CD4-positive, alpha-beta T cell treated with Interleukin-4 for 1 hour (primary cell): ENCODE measurements around the gene TREH.
"Not testable (repeated sequence)": the region's sequence is repeated elsewhere in the genome, so short reads cannot be mapped to it uniquely, and the experiment has no call there.

ENCODE experiments used
- DNase-seq, 2 donors: peaks; one replicate each; pipeline ENCODE4 v3.0.0-alpha.2; 2020 to 2022

Gene TREH

DNA sequence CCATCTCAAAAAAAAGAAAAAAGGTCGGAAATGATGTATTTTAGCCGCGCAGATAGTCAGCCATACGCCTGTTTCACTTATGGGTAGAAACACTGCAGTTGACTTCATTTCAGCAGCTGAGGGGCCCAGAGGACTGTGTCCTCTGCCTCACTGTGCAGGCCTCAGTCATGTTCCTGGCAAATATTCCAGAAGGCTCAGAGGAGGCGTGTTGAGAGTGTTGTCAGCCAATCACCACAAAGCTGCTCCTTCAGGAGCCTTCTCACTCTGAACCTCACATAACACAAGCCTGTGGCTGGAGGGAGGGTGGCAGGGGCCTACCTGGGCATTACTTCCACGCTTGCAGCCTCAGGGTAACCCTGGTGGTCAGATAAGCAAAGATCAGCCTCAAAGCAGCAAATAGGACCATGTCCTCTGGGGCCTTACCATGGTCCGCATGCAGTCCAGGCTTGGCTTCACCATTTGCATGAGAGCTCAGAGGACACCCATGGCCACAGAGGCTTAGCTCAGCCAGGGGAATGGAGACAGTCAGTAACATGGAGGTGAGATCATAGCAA is 17.3 kb upstream of the TREH start:
- no peak for DNase-seq

DNA sequence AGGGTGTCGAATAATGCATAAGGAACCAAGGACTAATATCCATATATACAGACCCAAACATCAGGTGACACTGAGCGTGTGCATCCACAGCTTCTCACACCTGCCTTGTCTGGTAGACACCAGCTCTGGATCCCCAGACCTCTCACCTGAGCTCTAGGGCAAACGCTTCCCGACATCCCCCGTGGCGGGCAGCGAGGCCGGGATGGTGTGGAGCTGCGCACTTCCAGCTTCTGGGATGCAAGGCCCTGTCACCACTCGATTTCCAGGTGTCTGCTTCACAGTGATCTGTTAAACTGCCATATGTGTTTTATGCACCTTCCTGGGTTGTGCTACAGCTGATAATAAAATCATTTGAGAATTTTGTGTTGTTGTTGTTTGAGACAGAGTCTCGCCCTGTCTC is 15.3 kb upstream of the TREH start:
- no peak for DNase-seq

DNA sequence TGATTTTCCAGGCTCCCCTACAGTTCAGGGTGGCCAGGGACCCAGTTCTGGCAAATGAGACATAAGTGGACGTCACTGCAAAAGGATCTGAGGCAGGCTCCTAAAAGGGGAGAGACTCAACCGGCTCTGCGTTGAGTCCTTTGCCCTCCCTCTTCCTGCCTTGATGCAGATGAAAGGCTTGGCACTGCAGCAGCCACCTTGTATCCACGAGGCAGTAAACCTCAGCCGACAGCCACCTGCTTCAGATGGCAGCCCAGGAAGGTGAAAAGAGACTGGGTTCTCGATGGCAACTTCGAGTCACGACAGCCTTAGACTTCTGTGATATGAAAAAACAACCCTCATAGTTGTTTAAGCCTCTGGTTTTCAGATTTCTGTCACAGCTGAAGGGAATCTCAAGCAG is 14.7 kb upstream of the TREH start:
- DNase-seq, result no peak

DNA sequence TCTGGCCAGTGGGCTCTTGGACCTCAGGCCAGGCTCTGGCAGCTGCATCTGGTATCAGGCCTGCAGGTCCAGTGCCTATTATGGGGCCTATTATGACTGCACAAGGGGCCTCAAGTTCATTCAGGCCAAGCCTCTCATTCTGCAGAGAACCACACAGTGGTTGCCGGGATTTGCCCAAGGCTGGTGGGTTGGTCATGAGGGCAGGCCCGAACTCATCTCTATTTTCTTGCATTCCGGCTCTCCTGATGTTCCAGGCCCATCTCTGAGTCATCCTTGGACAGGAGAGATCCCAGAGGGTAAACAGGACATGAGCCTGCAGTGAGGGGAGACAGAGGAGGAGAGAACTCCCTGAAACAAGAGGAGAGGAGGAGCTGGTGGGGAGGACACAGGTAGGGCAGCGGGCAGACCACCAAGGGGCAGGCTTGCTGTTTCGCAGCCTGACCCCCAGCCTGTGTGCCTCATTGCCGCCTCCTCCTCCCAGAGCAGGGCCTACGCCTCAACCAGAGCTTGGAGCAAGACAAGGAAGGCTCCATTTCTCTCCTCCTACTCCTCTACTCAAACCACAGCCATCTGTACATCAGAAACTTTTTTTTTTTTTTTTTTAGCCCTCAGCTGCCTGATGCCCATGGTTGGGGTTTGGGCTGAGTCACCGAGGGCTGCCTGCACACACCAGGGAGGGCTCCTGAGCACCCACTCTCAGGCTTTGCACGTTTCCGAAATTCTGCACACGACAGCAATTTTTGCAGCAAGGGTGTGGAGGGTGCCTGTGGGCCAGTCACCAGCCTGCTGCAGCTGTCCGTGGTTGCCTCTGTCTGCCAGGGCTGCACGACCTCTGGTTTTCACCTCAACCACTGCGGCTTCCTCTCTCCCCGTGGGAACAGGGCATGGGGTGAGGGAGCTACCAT is 12.7 kb upstream of the TREH start:
- peak; percentile 69 to 79 for DNase-seq

DNA sequence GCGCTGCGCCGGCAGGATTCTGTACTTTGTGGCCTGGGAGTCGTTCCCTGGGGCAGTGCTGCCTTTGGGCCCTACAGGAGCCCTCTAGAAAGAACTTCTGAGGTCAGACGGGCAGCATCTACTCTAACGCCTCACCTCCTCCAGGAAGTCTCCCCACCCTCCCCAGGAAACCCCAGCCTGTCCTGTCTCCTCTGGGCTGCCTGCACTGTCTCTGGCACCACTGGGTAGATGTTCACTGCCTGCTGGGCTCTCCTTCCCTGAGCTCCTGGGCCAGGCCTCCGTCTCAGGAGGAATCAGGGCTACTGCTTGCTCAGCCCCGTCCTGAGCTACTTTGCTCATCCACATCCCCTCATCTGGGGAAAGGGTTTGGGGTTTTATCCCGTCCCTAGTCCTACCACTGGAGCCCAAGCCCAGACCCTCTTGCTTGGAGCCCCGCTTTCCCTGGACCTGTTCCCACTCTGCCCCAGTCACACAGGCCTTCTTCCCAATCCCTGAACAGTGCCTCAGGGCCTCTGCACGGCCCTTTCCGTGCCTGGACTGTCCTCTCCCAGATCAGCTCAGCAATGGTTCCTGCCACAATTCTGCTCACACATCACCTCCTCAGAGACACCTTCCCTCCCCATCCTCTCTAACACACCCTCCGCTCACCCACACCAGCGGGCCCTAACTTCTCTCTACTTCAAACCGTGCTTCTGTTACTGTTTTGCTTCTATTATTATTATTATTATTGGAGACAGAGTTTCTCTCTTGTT is 11.3 kb upstream of the TREH start:
- DNase-seq, result no peak

DNA sequence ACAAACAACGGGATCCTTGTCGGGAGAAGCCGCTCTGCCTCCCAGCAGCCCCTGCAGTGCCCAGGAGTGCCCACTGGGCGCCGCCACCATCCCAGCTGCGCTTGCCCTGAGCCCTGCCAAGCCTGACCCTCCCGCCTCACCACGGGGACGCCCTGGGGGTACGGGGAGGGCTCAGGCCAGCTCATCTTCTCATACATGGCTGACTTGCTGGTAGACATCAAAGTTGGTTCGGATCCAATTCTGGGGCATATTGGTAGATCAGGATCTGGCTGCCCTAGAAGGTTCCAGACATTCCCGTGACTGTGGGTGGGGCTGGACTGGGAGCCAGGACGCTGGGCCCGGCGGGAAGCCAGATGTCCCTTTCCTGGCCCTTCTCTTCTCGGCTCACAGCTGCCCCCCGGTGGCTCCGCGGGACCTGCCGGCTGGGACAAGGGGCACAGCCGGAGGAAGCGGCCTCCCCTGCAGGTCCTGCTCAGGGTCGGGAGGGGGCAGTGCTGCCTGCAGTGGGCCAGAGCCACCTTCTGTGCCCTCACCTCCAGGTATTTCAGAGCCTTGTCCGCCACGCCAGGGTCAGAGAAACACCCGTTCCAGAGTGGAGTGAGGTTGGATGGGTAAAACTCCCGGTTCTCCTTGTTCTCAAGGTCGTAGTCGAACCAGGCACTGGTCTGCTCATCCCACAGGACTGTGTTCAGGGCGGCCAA is 10.6 kb upstream of the TREH start:
- peak; percentile 87 to 89 for DNase-seq

DNA sequence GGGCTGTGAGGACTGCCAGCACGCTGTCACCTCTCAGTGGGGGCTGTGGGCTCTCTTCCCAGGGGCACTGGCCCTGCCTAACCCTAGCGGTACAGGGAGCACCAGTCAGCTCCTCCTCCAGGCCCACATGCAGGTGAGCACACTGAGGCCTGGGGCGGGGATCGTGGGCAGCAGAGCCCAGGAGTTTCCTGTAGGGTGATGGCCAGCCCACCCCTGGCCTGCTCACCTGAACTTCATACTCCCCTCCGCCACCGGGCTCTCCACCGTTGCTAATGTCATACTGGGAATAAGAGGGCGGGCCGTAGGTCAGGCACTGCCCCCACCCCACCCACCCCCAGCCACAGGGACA is 10.0 kb upstream of the TREH start:
- no peak for DNase-seq

DNA sequence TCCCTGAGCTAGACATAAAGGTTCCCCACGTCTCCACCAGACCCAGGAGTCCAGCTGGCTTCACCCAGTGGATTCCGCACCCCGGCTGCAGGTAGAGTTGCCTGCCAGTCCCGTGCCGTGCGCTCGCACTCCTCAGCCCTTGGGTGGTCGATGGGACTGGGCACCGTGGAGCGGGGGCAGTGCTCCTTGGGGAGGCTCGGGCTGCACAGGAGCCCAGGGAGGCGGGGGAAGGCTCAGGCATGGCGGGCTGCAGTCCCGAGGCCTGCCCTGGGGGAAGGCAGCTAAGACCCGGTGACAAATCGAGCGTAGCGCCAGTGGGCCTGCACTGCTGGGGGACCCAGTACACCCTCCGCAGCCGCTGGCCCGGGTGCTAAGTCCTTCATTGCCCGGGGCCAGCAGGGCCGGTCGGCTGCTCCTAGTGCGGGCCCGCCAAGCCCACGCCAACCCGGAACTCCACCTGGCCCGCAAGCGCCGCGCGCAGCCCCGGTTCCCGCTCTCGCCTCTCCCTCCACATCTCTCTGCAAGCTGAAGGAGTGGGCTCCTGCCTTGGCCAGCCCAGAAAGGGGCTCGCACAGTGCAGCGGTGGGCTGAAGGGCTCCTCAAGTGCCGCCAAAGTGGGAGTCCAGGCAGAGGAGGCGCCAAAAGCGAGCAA is 9.5 kb upstream of the TREH start:
- DNase-seq, result no peak

DNA sequence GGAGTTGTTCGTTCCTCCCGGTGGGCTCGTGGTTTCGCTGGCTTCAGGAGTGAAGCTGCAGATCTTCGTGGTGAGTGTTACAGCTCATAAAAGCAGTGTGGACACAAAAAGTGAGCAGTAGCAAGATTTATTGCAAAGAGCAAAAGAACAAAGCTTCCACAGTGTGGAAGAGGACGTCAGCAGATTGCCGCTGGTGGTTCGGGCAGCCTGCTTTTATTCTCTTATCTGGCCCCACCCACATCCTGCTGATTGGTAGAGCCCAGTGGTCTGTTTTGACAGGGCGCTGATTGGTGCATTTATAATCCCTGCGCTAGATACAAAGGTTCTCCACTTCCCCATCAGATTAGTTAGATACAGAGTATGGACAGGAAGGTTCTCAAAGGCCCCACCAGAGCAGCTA is 8.9 kb upstream of the TREH start:
- peak; percentile 56 for DNase-seq

DNA sequence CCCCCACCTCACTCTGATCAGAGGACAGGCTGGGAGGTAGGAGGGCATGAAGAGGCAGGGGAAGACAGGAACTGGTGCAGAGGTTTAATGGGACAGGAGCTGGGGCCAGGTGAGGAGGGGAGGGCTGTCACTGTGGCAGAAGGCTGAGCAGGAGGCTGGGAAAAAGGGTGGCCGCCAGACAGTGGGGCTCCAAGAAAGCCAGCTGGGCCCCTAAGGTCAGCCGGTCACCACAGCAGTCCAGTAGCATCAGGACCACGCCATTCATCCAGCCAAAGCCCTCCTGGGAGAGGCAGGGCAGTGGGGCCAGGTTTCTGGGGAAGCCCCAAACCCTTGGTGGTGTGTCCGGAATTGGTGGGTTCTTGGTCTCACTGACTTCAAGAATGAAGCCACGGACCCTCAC is 8.5 kb upstream of the TREH start:
- no peak for DNase-seq

DNA sequence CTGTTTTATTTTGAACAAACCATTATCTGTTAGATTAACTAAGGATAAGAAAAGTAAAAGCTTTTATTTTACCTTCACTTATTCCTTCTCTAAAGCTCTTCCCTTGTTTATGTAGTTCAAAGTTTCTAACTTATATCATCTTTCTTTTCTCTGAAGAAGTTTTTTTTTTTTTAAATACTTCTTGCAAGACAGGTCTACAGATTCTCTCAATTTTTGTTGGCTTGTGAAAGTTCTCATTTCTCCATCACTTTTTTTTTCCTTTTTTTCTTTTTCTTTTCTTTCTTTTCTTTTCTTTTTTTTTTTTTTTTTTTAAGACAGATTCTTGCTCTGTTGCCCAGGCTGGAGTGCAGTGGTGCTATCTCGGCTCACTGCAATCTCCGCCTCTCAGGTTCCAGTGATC is 4.7 kb upstream of the TREH start:
- no peak for DNase-seq

DNA sequence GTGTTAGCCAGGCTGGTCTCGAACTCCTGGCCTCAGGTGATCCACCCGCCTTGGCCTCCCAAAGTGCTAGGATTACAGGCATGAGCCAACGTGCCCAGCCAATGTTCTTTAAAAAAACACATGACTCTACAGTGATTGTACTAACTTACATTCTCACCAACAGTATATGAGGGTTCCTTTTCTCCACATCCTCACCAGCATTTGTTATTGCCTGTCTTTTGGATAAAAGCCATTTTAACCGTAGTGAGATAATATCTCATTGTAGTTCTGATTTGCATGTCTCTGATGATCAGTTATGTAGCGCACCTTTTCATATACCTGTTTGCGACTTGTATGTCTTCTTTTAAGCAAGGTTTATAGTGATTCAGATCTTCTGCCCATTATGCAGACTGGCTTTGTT is 3.5 kb upstream of the TREH start:
- not testable (repeated sequence) for DNase-seq

DNA sequence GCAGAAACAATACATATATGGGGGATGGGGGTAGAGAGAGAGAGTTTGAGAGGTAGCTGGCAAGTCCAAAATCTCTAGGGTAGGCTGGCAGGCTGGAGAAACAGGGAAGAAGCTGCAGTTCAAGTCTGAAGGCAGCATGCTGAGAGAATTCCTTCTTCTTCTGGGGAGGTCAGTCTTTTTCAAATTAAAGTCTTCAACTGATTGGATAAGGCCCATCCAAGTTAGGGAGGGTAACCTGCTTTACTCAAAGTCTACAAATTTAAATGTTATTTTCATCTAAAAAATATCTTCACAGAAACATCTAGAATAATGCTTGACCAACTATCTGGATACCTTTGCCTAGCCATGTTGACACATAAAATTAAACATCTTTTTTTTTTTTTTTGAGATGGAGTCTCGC is 2.9 kb upstream of the TREH start:
- DNase-seq, result no peak

DNA sequence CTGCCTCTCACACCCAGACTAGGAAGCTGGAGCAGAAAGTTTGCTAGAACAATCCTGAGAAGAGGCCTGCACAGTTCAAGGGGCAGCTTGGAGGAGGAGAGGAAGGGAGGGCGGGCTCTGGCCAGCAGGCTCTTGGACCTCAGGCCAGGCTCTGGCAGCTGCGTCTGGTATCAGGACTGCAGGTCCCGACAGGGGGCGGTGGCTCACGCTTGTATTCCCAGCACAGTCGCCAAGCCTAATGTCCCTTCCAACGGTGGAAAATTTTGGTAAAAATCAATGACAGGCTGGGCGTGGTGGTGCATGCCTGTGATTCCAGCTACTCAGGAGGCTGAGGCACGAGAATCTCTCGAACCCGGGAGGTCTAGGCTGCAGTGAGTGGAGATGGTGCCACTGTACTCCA is 542 bp downstream of the TREH start:
- not testable (repeated sequence) for DNase-seq

DNA sequence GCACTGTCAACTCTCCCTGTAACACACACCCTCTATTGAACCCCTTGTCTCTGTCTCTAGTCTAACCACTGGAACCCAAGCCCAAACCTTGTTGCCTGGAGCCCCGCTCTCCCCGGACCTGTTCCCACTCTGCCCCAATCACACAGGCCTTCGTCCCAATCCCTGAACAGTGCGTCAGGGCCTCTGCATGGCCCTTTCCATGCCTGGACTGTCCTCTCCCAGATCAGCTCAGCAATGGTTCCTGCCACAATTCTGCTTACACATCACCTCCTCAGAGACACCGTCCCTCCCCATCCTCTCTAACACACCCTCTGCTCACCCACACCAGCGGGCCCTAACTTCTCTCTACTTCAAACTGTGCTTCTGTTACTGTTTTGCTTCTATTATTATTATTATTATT is 1.5 kb downstream of the TREH start:
- no peak for DNase-seq

DNA sequence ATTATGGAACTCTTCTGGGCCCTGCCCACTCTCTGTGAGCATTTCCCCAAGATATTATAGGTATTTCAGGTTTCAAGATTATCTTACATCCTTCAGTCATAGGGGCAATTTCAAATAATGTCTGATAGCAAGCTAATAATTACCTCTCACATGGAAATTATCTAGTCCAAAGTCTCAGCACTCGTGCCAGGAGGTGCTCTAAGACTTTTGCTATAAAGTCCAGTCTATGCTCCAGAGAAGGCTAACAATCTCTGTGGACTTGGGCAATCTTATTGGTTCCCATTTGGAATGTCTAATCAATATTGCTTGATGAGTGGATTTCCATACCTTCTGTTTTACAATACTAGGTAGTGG is 5.4 kb downstream of the TREH start:
- DNase-seq, result no peak

DNA sequence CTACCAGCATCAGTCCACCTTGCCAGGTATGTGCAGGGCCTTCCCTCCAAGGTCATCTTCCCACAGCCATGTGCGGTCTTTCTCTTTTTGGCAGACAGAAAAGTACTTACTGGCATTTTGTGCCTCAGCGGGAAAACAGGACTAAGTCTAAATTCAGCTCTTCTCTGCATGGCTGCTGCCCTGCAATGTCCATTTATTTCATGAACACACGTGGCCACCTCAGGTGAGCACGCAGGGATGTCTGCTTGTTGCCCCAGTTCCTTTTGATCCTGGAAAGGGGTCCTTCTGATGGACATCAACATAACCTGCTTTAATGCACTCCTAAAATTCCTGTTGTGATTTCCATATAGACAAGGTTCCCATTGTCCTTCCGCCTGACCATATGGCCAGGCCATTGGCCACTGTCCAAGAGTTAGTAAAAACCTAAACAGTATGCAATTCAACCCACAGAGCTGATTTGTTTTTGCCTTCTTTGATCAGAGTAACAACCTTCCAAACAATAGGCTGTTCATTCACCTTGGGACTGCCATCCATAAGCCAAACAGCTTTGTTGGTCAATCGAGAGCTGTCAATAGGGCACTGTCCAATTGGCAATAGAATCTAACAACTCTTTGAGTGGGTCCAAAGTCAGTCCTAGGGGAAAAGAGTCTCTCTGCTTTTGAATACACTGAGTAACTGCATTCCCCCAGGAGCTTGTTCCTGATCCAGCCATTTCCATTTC is 5.9 kb downstream of the TREH start:
- no peak for DNase-seq

DNA sequence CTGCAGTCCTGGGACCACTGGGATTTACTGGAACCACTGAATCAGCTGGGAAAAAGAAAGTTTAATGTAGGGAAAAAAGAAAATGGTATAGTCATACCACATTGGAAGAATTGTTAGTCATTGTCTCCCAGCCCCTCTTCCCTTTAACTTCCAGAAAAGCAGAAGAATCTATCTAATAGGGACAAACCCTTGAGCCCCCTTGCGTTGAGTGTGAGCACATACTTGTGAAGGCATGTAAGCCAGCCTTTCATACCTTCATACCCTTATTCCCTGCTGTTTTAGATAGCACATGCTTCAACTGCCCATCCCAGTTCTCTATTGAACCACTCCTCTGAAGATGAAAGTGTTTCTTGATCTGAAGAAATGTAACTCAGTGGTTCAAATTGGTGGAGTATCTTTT is 6.6 kb downstream of the TREH start:
- DNase-seq, result no peak

DNA sequence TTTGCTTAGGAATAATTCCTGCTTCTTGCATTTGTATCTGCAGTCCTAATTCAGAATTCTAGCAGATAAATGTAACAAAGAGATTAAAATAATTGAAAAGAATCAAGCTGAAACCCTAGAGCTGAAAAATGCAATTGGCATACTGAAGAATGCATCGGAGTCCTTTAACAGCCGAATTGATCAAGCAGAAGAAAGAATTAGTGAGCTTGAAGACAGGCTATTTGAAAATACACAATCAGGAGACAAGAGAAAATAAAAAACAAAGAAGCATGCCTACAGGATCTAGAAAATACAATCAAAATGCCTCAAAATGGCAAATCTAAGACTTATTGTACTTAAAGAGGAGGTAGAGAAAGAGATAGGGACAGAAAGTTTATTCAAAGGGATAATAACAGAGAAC is 8.2 kb downstream of the TREH start:
- no peak for DNase-seq

DNA sequence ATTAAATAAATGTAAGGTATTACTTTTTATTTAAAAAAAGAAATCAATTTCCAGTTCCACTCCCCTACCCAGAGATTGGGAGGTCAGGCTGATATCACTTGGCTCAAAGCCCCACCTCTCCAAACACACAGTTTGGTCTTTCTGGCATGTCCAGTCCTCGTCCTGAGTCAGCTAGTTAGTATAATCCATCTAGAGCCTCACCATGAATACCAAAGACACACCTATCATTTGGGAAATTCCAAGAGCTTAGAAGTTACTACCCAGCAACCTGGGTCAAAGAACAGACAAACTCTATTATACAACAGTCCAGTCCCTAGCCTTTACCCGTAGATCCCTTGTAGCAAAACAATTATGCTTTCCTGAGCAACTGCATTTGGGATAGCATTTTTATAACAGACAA is 9.4 kb downstream of the TREH start:
- DNase-seq, result no peak

DNA sequence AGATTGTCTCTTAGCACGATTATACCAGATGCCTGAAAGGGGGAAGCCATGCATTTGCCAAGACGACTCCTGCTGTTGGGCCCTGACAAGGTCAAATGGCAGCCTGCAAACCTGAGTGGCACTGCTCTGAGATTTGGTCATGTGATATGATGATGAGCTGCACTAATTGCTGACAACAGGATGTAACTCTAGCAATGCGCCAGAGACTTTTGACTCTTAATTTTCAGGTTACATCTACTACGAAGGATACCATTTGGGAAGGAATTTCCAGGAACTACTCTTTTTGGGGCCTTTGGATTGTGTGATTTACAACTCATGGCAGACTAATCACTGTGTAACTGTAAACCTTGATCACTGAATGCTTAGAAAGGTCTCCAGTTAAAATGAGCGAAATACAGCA is 13.1 kb downstream of the TREH start:
- DNase-seq, result no peak

DNA sequence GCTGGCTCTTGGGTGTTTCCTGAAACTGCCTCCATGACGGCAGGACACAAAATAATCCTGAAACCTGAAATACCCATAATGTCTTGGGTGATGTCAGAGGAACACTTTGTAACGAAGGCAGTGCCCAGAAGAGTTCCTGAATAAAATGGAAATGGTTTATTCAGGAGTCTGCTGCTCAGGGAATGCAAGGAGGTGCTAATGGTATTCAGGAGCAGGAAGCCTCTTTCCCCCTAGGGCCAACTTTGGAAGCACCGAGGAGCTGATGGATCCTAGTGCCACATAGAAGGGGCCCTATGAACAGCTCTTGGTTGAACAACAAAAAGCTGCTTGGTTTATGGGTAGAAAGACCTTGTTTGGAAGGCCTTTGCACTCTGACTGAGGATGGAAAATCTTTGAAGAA is 15.5 kb downstream of the TREH start:
- no peak for DNase-seq
